Astrocyte (in vitro differentiated cells and primary cell): Measurements from ENCODE around the gene P2RY8.

Experiments used
- EZH2 ChIP-seq: IDR thresholded peaks from 2 replicates; pipeline ENCODE4 v1.6.1; 2012; ENCODE audit warnings: mild to moderate bottlenecking, low read length, inconsistent platforms; ENCODE audit not compliant: insufficient read depth
- TF ChIP-seq, protein P1 (sequence below): IDR thresholded peaks from 2 replicates; pipeline ENCODE4 v1.5.1; 2011; ENCODE audit warnings: low read depth, mild to moderate bottlenecking, inconsistent platforms, low read length, moderate library complexity; ENCODE audit not compliant: insufficient read depth

DNA sequence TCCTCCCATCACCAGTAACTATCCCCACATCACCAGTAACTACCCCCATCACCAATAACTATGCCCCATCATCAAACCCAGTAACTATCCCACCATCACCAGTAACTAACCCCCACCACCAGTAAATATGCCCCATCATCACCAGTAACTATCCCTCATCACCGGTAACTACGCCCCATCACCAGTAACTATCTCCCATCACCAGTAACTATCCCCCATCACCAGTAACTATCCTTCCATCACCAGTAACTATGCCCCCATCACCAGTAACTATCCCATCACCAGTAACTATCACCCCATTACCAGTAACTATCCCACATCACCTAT is 87.2 kb downstream of the P2RY8 start:
- TF ChIP-seq, protein P1, sequence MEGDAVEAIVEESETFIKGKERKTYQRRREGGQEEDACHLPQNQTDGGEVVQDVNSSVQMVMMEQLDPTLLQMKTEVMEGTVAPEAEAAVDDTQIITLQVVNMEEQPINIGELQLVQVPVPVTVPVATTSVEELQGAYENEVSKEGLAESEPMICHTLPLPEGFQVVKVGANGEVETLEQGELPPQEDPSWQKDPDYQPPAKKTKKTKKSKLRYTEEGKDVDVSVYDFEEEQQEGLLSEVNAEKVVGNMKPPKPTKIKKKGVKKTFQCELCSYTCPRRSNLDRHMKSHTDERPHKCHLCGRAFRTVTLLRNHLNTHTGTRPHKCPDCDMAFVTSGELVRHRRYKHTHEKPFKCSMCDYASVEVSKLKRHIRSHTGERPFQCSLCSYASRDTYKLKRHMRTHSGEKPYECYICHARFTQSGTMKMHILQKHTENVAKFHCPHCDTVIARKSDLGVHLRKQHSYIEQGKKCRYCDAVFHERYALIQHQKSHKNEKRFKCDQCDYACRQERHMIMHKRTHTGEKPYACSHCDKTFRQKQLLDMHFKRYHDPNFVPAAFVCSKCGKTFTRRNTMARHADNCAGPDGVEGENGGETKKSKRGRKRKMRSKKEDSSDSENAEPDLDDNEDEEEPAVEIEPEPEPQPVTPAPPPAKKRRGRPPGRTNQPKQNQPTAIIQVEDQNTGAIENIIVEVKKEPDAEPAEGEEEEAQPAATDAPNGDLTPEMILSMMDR = no peak
- TF ChIP-seq EZH2 = no peak
